Measurements from ENCODE around the gene CASD1.

Gene CASD1

DNA sequence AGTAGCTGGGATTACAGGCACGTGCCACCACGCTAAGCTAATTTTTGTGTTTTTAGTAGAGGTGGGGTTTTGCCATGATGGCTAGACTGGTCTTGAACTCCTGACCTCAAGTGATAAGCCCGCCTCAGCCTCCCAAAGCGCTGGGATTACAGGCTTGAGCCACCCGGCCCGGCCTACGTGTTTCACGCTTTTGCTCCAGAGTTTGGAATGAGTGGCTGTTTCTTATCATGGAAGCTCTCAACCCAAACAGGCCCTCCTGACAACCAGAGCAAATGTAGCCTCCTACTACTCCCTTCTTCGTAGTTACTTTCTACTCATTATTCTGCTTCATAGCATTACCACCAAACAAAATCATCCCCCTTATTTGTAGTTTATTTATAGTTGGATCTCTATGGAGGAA, 26.8 kb upstream of the CASD1 start:
- no CpG with 5 or more reads among the region's 9 CpGs for WGBS (ENCODE audit: extremely low coverage, insufficient coverage, insufficient read length)
- no peak overlapping the region for H4K91ac ChIP-seq (ENCODE audit: low read depth, low read length)
- no peaks in the 10 kb centered on the region for H3K4me1 ChIP-seq (ENCODE audit: control insufficient read depth in 1 of 2, insufficient read depth in 2 of 2, low read length in 2 of 2)
- H3K27me3 ChIP-seq (ENCODE audit: insufficient read depth, low read length) = no peaks in the 10 kb centered on the region
- no peaks in the 10 kb centered on the region for H3K79me2 ChIP-seq (ENCODE audit: control insufficient read depth, insufficient read depth, low read length, poor library complexity)
- no peak overlapping the region for H3K9ac ChIP-seq (ENCODE audit: low read length)
- H3K18ac ChIP-seq (ENCODE audit: low read length) = no peak overlapping the region
- H4K12ac ChIP-seq (ENCODE audit: low read depth, low read length) = no peak overlapping the region
- no peak overlapping the region for H3K4me3 ChIP-seq (ENCODE audit: low read depth, low read length)
- H3K23ac ChIP-seq (ENCODE audit: low read length) = no peak overlapping the region
- H3K36me3 ChIP-seq (ENCODE audit: control insufficient read depth in 1 of 2, insufficient read depth in 2 of 2, low read length in 2 of 2) = no peaks in the 10 kb centered on the region
- no peak overlapping the region for H3K4me2 ChIP-seq (ENCODE audit: low read length)
- H2BK120ac ChIP-seq (ENCODE audit: insufficient read depth, low read length, poor library complexity) = no peak overlapping the region
- H4K8ac ChIP-seq (ENCODE audit: low read depth, low read length) = no peak overlapping the region
- H3K27ac ChIP-seq (ENCODE audit: low read depth, low read length) = no peak overlapping the region
- H2AFZ ChIP-seq (ENCODE audit: insufficient read depth, low read length, poor library complexity) = no peak overlapping the region
- no peak overlapping the region for H2AK5ac ChIP-seq (ENCODE audit: low read length)
- DNase-seq = peak in 1 of 2 donors; percentile 34
- no peak overlapping the region for H3K14ac ChIP-seq (ENCODE audit: low read length)
- H3K4ac ChIP-seq (ENCODE audit: low read depth, low read length) = no peak overlapping the region
- no peaks in the 10 kb centered on the region for H3K79me1 ChIP-seq (ENCODE audit: low read length)
- no peaks in the 10 kb centered on the region for H3K9me3 ChIP-seq (ENCODE audit: insufficient read depth, low read depth, low read length)
- H2BK5ac ChIP-seq (ENCODE audit: low read depth, low read length, poor library complexity) = no peak overlapping the region
- no peak overlapping the region for H2BK12ac ChIP-seq (ENCODE audit: low read length)

DNA sequence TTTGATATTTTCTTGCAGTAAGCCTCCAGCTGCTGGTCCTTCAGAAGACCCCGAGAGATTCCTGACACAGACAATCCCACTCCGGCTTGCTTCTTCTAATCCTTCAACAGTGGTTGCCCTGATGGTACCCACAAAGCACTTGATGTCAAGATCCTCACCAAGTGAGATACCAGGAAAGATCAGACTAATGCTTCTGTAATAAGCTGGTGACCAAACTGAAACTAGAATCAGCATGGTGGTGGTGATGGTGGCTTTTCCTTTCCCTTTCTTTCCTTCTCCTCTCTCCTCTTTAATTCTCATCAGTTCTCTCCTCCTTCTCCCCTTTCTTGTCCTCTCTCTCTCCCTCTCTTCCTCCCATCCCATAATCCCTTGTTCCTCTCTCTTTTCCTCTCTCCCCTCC, 25.8 kb upstream of the CASD1 start:
- Histone ChIP-seq H3K4me2 (ENCODE audit: low read length) (no peak overlapping the region), H2BK5ac (ENCODE audit: low read depth, low read length, poor library complexity) (no peak overlapping the region), H3K14ac (ENCODE audit: low read length) (no peak overlapping the region), H4K8ac (ENCODE audit: low read depth, low read length) (no peak overlapping the region), H3K79me1 (ENCODE audit: low read length) (no peaks in the 10 kb centered on the region), H3K9ac (ENCODE audit: low read length) (no peak overlapping the region), H4K12ac (ENCODE audit: low read depth, low read length) (no peak overlapping the region), H3K4ac (ENCODE audit: low read depth, low read length) (no peak overlapping the region), H3K18ac (ENCODE audit: low read length) (no peak overlapping the region), H2AK5ac (ENCODE audit: low read length) (no peak overlapping the region), H3K4me1 (ENCODE audit: control insufficient read depth in 1 of 2, insufficient read depth in 2 of 2, low read length in 2 of 2) (no peaks in the 10 kb centered on the region), H2BK120ac (ENCODE audit: insufficient read depth, low read length, poor library complexity) (no peak overlapping the region), H3K23ac (ENCODE audit: low read length) (no peak overlapping the region), H3K27ac (ENCODE audit: low read depth, low read length) (no peak overlapping the region), H2BK12ac (ENCODE audit: low read length) (no peak overlapping the region), H3K27me3 (ENCODE audit: insufficient read depth, low read length) (no peaks in the 10 kb centered on the region), H4K91ac (ENCODE audit: low read depth, low read length) (no peak overlapping the region), H3K79me2 (ENCODE audit: control insufficient read depth, insufficient read depth, low read length, poor library complexity) (no peaks in the 10 kb centered on the region), H3K36me3 (ENCODE audit: control insufficient read depth in 1 of 2, insufficient read depth in 2 of 2, low read length in 2 of 2) (no peaks in the 10 kb centered on the region), H3K9me3 (ENCODE audit: insufficient read depth, low read depth, low read length) (no peaks in the 10 kb centered on the region), H2AFZ (ENCODE audit: insufficient read depth, low read length, poor library complexity) (no peak overlapping the region), H3K4me3 (ENCODE audit: low read depth, low read length) (no peak overlapping the region)
- DNase-seq = no peak
- WGBS (ENCODE audit: extremely low coverage, insufficient coverage, insufficient read length) = no CpG with 5 or more reads among the region's 2 CpGs

DNA sequence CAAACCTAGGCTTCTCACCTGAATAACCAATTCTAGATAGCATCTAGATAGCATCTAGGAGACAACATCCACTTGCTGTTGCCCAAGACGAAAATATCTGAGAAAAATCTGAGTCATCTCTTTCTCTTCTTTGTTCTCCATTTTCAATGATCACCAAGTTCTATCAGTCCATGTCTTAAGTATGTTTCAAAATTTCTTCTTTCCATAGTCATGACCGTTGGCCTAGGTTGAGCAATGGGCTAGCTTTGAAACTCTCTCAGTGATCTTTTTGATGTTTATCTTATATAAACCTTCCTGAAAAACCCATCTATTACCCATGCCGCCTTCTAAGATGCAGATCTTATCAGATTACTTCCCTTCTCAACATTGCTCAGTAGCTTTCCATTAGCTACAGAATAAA, 23.4 kb upstream of the CASD1 start:
- H2AFZ ChIP-seq (ENCODE audit: insufficient read depth, low read length, poor library complexity) = no peak overlapping the region
- no peak overlapping the region for H4K12ac ChIP-seq (ENCODE audit: low read depth, low read length)
- H2BK120ac ChIP-seq (ENCODE audit: insufficient read depth, low read length, poor library complexity) = no peak overlapping the region
- H3K27ac ChIP-seq (ENCODE audit: low read depth, low read length) = no peak overlapping the region
- H3K4me1 ChIP-seq (ENCODE audit: control insufficient read depth in 1 of 2, insufficient read depth in 2 of 2, low read length in 2 of 2) = no peaks in the 10 kb centered on the region
- no peak overlapping the region for H3K14ac ChIP-seq (ENCODE audit: low read length)
- H2BK12ac ChIP-seq (ENCODE audit: low read length) = no peak overlapping the region
- H3K9ac ChIP-seq (ENCODE audit: low read length) = no peak overlapping the region
- no peak overlapping the region for H2BK5ac ChIP-seq (ENCODE audit: low read depth, low read length, poor library complexity)
- no peak overlapping the region for H2AK5ac ChIP-seq (ENCODE audit: low read length)
- no CpG with 5 or more reads among the region's 3 CpGs for WGBS (ENCODE audit: extremely low coverage, insufficient coverage, insufficient read length)
- H3K23ac ChIP-seq (ENCODE audit: low read length) = no peak overlapping the region
- H3K18ac ChIP-seq (ENCODE audit: low read length) = no peak overlapping the region
- H3K4ac ChIP-seq (ENCODE audit: low read depth, low read length) = no peak overlapping the region
- H3K79me1 ChIP-seq (ENCODE audit: low read length) = no peaks in the 10 kb centered on the region
- H3K4me2 ChIP-seq (ENCODE audit: low read length) = no peak overlapping the region
- H3K36me3 ChIP-seq (ENCODE audit: control insufficient read depth in 1 of 2, insufficient read depth in 2 of 2, low read length in 2 of 2) = no peaks in the 10 kb centered on the region
- no peaks in the 10 kb centered on the region for H3K79me2 ChIP-seq (ENCODE audit: control insufficient read depth, insufficient read depth, low read length, poor library complexity)
- no peak overlapping the region for H4K8ac ChIP-seq (ENCODE audit: low read depth, low read length)
- H3K9me3 ChIP-seq (ENCODE audit: insufficient read depth, low read depth, low read length) = no peaks in the 10 kb centered on the region
- H3K4me3 ChIP-seq (ENCODE audit: low read depth, low read length) = no peak overlapping the region
- DNase-seq = peak; percentile 60 to 92
- no peak overlapping the region for H4K91ac ChIP-seq (ENCODE audit: low read depth, low read length)
- no peaks in the 10 kb centered on the region for H3K27me3 ChIP-seq (ENCODE audit: insufficient read depth, low read length)

- Histone ChIP-seq H3K23ac (ENCODE audit: low read length) (no peak overlapping the region), H3K27me3 (ENCODE audit: insufficient read depth, low read length) (no peaks in the 10 kb centered on the region), H3K27ac (ENCODE audit: low read depth, low read length) (no peak overlapping the region), H3K36me3 (ENCODE audit: control insufficient read depth in 1 of 2, insufficient read depth in 2 of 2, low read length in 2 of 2) (no peaks in the 10 kb centered on the region), H4K12ac (ENCODE audit: low read depth, low read length) (no peak overlapping the region), H4K91ac (ENCODE audit: low read depth, low read length) (no peak overlapping the region), H3K79me2 (ENCODE audit: control insufficient read depth, insufficient read depth, low read length, poor library complexity) (no peaks in the 10 kb centered on the region), H2BK12ac (ENCODE audit: low read length) (no peak overlapping the region), H2BK120ac (ENCODE audit: insufficient read depth, low read length, poor library complexity) (no peak overlapping the region), H3K9ac (ENCODE audit: low read length) (no peak overlapping the region), H3K4me2 (ENCODE audit: low read length) (no peak overlapping the region), H3K14ac (ENCODE audit: low read length) (no peak overlapping the region), H2AK5ac (ENCODE audit: low read length) (no peak overlapping the region), H3K4me1 (ENCODE audit: control insufficient read depth in 1 of 2, insufficient read depth in 2 of 2, low read length in 2 of 2) (no peaks in the 10 kb centered on the region), H2BK5ac (ENCODE audit: low read depth, low read length, poor library complexity) (no peak overlapping the region), H3K9me3 (ENCODE audit: insufficient read depth, low read depth, low read length) (no peaks in the 10 kb centered on the region), H2AFZ (ENCODE audit: insufficient read depth, low read length, poor library complexity) (no peak overlapping the region), H3K4ac (ENCODE audit: low read depth, low read length) (no peak overlapping the region), H3K18ac (ENCODE audit: low read length) (no peak overlapping the region), H3K4me3 (ENCODE audit: low read depth, low read length) (no peak overlapping the region), H4K8ac (ENCODE audit: low read depth, low read length) (no peak overlapping the region), H3K79me1 (ENCODE audit: low read length) (no peaks in the 10 kb centered on the region)
- no peak for DNase-seq
- WGBS (ENCODE audit: extremely low coverage, insufficient coverage, insufficient read length) = no CpG with 5 or more reads among the region's 3 CpGs
Observed at GRCh38 chr7:94491410-94491809, 18.2 kb upstream of the CASD1 start.

Measured in trophoblast cell (in vitro differentiated cells and primary cell).